Right kidney (tissue), 1 donor: ENCODE data around the gene SDK1.
"Not testable (repeated sequence)": the region's sequence is repeated elsewhere in the genome, so short reads cannot be mapped to it uniquely, and the experiment has no call there.

ENCODE experiments used
- DNase-seq: peaks from one replicate; pipeline ENCODE4 v3.0.0-alpha.2; 2016

Gene SDK1

DNA sequence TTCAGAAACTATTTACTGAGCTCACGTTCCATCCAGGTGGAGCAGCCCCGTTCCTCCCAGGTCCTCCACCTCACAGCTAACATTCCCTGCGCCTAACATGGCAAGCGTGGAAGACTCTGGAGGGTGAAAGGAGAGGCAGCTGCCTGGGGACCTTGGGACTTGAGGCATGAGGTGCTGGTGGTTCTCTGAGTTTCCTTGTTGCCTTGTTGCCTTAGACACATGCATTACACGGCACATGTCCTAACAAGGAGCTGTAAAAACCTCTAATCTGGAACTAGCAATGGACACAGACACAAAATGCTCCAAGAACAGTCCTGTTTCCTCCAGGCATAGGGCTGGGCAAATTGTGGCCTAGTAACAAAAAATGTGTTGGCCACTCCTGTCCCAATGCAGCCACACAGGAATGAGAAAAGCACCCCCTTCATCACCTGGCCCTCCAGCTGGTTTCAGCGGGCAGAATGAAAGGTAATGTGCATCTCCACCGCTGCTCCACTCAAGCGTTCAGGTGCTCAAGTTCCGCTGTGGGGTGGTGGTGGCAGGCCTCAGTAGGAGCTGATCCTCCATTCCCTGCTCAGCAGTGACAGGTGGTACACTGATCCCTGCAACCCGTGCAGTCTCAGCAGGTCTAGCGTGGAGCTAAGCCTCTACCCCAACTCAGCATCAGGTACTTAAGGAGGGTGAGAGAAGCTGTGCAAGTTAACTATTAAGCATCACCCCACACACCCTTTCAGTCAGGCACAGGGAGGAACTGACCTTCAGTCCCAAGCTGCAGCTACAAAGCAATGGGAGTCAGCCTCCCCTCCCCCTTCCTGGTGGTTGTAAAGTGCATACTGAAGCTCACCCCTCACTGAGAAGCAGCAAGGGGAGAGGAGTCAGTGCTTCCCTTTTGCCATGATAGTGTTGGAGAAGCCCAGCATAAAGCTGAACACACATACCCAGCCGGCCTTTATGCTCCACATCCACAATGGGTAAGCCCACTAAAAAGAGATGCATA, 382.8 kb downstream of the SDK1 start:
- peak; percentile 43 for DNase-seq

DNA sequence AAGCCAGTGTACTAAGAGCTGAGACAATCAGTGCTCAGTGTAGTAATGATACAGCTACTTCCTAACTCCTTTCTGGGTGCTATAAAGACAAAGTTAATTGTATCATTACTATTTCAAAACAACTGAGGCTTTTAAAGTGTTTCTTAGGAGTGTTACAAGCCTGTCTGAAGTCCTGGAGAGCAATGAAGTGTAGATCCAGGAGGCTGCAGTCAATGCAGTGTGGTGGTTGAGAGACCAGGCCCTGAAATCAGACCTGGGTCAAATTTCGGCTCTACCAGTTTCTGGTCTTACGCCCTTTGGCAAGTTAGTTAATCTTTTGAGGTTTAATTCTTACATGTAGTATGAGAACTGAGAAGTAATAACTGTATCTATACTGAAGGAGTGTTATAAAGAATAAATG, 387.0 kb downstream of the SDK1 start:
- DNase-seq: no peak

DNA sequence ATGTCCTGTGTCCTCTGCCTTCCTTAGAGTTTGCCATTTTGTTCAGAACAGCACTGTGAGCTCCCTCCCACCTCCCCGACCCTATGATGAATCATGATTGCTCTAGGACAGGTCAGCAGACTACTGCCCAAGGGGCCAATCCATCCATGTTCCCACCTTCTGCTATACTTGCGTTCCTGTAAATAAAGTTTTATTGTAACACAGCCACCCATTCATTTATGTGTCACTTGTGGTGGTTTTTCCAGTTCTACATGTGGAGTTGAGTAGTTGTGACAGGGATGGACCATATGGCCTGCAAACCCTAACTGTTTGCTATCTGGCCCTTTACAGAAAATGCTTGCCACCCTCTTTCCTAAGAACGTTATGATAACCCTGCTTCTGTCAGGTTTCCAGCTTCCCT, 387.8 kb downstream of the SDK1 start:
- no peak for DNase-seq

DNA sequence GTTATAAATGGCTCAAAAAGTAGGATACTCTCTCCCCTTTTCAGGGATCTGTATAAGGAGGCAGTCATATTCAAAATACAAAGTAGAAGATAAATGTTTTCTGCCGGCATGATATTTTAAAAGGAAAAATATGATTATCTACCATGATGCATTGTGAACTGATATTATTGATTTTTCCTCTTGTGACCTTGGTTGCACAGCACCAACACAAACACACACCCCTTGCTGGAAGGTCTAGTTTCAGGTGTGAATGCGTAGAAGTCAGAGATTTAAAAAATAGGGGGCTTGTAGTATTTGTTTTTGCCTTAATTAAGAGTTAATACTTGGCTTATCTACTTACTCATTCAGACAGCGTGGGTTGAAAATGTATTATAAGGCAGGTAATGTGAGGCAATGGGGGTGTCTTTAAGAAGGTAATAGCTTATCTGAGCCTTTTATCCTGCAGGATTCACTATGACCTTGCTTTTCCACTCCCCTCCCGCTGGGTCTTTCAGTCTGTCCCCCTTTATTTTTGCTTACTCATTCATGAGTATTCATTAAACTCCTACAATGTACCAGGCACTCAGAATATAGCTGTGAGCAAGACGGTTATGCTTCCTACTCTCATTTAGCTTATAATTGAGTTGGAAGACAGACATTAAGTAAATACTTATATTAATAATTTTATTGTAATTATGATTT, 390.6 kb downstream of the SDK1 start:
- no peak for DNase-seq

DNA sequence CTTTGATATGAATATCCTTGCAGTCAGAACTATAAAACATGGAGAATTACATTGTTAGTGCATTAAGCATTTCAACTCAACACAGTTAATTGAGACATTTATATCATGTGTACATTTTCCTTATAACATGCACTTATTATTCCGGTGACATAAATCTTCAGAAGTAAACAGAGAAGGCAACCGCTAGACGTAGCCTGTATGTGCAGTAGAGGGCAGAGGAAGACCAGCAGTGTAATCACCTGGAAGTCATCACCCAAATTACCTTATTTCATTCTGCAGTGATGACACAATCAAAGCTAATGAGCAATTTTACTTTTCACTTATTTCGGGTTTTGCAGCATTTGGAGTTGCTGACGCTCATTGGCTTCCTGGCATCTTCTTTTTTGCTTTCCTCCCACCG, 394.6 kb downstream of the SDK1 start:
- DNase-seq: no peak

DNA sequence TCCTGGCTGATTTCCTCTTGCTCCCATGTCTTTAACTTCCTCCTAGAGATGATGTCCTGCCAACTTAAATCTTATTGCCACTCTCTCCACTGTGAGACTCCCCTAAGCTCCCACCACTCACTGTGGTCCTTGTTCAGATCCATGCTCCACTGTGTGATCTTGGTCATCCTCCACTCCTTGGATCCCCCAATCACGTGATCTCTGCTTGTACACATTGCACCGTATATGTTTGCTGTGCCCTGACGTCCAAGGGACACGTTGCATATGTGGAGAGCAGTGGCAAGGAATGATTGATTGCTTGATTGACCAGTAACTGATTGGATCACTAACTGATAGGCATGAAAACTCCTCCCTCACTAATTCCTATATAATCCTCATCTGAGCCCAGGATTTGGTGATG, 395.1 kb downstream of the SDK1 start:
- DNase-seq: no peak

DNA sequence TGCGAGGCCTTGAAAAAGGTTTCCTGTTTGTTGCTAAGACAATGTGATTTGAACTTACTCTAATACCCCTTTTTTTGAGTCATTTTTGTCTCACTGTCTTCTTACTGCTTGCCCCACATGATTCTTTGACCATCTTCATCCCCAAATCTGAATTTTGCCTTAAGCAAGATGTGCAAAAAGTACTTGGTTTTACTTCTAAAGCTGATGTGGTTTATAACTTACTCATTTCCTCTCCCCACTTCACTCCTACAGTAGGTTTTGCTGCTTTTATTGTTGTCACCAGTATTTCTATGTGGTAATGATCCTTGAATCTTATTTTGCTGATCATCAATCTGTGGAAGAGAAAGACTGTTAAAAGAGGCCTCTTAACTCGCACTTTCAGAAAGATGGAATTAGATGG, 396.4 kb downstream of the SDK1 start:
- DNase-seq: no peak

DNA sequence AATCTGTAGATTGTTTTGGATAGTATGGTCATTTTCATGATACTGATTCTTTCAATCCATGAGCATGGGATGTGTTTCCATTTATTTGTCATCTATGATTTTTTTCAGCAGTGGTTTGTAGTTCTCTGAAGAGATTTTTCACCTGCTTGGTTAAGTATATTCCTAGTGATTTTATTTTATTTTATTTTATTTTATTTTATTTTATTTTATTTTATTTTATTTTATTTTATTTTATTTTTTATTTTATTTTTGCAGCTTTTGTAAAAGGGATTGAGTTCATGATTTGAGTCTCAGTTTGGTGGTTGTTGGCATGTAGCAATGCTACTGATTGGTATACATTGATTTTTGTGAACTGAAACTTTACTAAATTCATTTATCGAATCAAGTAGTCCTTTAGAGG, 404.2 kb downstream of the SDK1 start:
- no peak for DNase-seq

DNA sequence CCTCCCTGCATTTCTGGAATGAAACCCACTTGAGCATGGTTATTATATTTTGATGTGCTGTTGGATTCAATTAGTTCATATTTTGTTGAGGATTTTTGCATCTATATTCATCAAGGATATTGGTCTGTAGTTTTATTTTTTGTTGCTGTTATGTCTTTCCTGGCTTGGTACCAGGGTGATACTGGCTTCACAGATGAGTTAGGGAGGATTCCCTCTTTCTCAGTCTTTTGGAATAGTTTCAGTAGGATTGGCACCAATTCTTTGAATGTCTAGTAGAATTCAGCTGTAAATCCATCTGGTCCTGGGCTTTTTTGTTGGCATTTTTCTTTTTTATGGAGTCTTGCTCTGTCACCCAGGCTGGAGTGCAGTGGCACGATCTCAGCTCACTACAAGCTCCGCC, 405.0 kb downstream of the SDK1 start:
- not testable (repeated sequence) for DNase-seq

DNA sequence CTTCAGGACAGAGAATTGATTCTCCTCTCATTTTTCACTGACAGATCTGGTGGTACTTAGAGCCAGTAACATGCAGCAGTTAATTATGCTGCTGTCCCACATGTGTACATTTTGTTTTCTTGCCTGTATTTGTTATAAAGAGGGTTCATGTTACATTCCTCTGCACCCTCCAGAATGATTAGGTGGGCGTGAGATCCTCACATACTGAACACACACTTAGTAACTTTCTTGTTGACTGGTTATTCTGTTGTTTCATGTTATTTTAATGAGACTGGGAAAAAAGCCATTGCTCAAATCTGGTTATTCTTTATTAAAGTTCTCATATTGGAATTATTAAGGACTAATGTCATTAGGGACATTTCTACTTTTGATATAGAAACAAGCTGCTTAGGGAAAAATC, 409.1 kb downstream of the SDK1 start:
- no peak for DNase-seq

DNA sequence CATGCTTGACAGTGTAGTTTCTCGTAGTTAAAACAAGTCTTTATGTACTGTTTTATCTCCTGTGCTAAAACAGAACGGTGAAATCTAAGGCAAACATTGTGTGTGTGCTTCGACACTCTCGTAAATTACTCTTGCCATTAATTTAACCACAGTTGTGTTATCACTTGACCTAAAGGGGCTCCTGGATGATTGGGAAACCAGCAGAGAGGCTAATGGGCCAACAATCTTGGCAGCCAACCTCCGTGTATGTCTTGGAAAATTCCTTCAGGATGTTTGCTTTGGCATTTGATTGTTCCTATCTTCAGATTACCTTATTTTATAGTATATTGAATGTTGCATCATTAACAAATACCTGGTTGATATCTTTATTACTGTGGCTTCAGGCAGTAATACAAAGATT, 409.5 kb downstream of the SDK1 start:
- no peak for DNase-seq

DNA sequence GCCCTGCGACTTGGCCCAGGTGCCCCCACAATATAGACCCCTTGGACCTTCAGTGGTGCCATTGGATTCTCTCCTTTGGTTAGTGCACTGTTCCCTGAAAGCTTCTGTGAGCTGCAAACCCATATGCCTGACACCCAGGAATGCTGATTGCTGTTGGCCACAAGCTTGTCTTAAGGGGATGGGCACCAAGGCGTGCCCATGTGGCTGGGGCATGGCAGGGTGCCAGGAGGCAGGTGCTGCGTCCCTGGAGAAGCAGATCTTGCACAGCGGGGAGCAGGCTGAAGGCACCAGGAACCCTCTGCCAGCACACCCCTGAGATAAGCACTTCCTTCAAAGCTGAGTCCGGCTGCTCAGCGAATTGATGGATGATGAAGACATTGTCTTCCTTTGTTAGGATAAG, 411.8 kb downstream of the SDK1 start:
- no peak for DNase-seq

DNA sequence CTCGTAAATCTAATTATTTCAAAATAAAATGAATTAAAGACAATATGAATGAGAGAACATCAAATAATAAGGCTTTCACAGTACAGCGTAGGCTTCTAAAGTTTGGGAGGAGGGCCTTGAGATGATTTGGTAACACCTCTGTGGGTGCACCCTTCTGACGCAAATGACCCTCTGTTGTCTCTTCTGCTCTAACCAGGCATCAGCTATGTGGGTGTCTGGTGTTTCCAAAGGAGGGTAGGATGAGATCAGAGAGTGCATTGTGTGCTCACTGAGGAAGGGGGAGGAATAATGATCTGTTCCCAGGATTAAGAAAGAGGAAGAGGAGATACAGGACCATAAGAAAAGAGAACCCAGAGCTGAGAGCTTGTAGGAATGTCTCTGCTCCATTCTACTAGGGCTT, 420.4 kb downstream of the SDK1 start:
- no peak for DNase-seq

DNA sequence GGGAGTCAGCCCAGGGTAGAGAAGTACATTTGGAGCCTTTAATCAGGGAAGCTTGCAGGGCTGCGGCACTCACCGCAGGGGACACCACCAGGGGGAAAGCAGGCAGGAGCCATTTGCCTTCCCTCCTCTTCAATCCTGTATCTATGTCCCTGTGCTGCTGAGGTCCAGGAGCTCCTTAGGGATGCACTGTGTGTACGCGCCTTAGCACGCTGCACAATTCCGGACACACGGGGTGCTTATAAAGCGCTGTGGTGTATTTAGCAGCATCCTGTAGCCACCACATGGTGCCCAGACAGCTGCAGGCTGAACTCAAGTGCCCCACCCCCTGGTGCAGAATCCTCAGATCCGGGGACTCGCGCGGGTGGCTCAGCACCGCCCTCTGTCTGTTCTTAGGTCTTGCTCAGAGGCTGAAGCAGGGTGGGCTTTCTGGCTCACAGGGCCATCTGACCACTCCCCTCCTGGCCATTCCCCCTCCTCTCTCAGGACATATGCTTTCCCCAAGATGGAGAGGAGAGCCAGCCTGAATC, 421.4 kb downstream of the SDK1 start:
- DNase-seq: peak; percentile 37

DNA sequence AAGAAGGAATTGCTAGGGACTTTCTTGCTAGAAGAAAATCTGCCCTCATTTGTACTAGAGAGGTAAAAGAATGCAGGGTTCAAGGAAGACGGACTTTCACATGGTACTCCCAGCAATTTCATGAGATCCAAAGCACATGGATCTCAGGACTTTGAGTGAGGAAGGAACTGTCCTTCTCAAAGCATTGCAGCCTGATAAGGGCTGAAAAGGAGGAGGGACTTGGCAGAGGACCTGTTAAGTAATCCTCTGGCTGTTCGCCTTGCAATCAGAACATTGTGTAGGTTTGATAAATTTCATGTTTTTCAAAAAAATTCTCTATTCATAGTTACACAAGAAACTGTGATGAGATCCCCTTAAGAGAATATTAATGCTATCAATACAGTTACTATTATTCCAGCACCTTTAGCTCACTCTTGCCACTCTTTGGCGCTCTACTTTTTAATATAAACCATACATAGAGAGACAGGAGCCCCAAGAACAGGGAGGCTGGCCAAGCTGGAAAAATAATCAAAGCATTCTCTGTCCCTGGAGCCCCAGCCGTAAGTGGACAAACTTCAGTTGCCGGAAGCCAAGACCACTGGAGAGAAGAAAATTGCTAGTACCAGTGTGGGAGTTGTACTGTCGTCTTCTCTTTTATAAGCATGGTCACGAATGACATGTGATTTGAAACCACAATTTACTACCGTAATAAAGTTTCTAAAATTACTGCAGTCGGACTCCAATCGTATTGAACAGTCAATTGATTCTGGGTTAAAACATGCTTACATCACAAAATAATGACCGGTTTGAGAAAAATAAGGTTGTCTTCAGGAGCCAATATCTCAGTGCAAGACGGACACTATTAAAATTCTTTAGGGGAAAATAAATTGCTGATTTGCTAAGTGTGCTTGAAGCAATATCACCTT, 424.4 kb downstream of the SDK1 start:
- no peak for DNase-seq

DNA sequence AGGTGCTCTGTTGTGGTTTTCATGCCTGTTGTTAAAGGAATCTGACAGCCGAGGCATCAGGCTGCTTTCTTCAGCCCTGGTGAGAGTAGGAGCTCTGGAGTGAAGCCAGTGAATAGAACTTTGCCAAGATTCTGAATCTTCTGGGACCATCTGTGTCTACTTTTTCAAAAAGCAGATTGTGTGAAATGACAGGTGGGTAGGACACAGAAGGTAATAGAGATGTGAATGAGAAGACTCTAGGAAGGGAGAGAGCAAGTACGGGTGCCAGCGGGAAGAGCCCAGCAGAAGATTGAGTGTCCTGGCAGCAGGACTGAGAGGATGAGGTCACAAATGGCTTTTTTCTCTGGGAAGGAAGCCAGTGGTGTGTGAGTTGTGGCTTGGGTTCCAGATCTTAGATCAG, 429.2 kb downstream of the SDK1 start:
- DNase-seq: no peak

DNA sequence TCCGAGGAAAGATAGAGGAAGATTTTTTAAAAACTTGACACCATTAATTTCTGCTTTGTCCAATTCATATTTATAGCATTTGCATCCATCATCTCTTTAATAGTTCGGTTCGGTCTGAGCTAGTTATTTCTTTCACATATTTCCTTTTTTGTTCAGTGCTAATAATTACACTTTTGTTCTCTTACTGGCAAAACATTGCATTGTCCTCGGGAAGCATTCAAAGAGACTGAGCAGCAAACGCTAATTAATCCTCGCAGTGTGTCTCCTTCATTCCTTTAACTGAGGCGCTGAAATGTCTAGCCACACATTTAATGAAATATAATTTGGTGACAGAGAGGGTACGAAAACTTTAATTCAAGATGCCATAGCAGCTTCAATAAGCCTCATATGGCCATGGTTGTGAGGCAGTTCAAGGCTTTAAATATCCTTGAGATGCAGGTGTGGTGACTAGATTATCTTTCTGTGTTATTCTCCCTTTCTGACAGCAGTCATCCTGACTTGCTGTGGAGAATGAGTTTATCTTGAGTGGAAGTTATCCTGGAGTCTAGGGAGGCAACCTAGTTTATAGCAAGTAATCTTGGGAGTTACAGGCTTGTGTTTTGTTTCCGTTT, 431.4 kb downstream of the SDK1 start:
- no peak for DNase-seq

DNA sequence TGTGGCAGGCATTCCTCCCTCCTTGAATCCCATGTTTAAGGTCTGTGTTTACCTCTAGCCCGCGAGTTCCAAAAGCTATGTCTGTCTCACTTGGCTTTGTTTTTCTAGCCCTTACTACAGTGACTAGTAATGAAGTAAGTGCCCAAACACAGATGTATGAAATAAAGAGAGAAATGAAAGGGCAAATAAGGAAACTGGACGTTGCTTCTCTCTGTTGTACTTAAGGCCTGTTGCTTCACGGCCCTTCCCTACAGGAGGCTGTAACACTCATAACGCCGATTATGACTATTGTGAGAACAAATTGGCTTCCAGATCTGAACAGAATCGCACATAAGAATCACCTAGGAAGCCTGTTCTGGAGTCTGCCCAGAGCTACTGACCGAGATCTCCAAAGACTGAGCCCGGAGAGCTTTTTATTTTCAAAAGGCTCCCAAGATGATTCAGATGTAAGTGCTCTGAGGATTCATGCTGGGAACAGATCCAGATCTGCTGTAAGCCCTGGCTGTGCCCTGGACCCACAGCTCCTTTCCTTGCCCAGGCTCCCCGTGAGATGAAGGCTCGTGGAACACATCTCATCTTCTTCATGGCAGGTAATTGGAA, 432.6 kb downstream of the SDK1 start:
- DNase-seq: no peak

DNA sequence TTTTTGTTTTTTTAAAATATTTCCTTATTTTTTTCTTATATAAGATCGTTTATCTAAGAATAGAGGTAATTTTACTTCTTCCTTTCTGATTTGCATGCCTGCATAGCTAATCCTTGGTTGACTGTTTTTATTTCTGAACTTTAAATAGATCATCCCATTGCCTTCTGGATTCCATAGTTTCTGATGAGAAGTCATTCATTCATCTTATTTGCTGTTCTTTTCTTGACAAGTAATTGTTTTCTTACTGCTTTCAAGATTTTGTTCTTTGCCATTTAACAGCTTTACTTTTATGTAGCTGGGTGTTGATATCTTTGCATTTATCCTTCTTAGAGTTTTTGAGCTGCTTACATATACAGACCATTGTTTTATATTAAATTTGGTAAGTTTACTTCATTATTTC, 437.9 kb downstream of the SDK1 start:
- no peak for DNase-seq

DNA sequence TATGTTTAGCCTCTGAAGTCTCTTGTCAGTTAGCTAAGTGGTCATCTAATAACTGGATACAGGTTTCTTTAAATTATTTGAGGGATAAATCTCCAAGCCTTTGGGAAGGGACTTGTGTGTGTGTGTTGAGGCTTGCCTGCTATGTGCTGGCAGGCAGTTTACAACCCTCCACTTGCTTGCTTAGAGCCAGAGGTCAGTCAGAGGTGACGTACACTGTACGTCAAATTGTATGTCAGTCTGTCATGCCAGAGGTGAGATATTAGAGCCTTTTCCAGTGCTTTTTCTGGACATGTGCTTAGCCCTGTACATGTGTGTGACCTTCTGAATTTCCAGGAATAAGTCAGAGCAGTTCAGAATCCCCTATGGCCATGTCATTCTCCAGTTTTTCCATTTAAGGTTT, 438.9 kb downstream of the SDK1 start:
- no peak for DNase-seq

DNA sequence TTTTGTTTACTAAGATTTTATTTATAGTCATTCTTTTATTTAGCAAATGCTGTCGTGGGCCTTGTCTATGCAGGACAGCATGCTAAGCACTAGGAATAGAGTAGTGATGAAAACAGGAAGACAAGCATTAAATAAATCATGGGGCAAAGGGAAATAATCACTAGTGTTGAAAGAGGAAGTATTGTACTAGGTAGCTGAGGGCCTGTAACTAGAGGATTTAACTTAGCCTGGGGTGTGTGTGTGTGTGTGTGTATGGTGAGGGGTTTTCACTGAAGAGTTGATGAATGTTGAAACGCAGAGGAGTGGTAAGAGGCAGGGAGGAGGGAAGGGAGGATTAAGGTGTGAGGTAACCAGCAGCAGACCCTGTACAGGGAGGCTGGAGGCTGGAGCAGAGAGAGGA, 446.4 kb downstream of the SDK1 start:
- no peak for DNase-seq

DNA sequence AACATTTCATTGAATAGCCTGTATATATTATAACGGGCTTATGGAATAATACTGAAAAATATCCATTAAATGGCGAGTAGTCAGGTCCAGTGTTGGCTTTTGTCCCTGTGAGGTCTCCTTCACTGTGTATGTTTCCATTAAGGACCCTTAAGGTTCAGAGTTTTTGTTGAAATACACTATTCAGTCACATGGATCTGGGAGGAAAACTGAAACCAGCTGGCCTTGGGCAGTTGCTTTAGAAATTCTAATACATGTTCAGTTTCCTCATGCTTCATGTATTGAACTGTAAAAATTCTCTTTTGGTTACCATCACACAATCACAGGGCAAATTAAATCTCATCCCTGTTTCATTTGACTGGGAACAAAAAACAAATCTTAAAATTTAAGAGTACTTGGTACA, 447.3 kb downstream of the SDK1 start:
- no peak for DNase-seq
